Renal cortex interstitium (tissue), 11 donors: ENCODE data around the gene NPAS3. TPM values are rescaled to one million over a fixed set of nuclear protein-coding genes. Genes with fewer than 3 reads are reported as not detected.

Source experiments
- DNase-seq, 11 donors: peaks; one replicate each; pipeline ENCODE4 v3.0.0-alpha.2; 2013; ENCODE audit warnings: low read depth in 9 of 11, low spot score in 4 of 11; ENCODE audit errors: extremely low read depth in 1 of 11
- polyA plus RNA-seq, 3 donors: library from polyadenylated mRNA; unstranded; fragments of 120-200 nt; gene quantifications; one replicate each; pipeline ENCODE4 v1.2.1, GENCODE V29; 2013; ENCODE audit not compliant: insufficient read length in 3 of 3

Gene NPAS3
- polyA plus RNA-seq, 3 donors = 6.3 to 8.9 (median 8.7) TPM

- no peak for DNase-seq
These were observed 439.1 kb downstream of the NPAS3 start for GRCh38 chr14:33377596-33378390.

GRCh38 chr14:33381717-33382116, 443.0 kb downstream of the NPAS3 start:
- no peak for DNase-seq

GRCh38 chr14:33386140-33386539, 447.5 kb downstream of the NPAS3 start:
- DNase-seq = no peak

- no peak for DNase-seq
These were observed 448.1 kb downstream of the NPAS3 start for GRCh38 chr14:33386781-33387180.

GRCh38 chr14:33390335-33390734, 451.7 kb downstream of the NPAS3 start:
- no peak for DNase-seq

- peak in 6 of 11 donors; percentile 8 to 28 (median 12) for DNase-seq
These were observed 454.7 kb downstream of the NPAS3 start for GRCh38 chr14:33393231-33393894.

GRCh38 chr14:33393895-33394368, 455.3 kb downstream of the NPAS3 start:
- no peak for DNase-seq

- peak in 4 of 11 donors; percentile 3 to 12 (median 12) for DNase-seq
These were observed 462.6 kb downstream of the NPAS3 start for GRCh38 chr14:33401311-33401710.

- DNase-seq = no peak
These were observed 463.9 kb downstream of the NPAS3 start for GRCh38 chr14:33402604-33403003.

GRCh38 chr14:33404054-33404453, 465.4 kb downstream of the NPAS3 start:
- no peak for DNase-seq

GRCh38 chr14:33404964-33405574, 466.4 kb downstream of the NPAS3 start:
- no peak for DNase-seq

- no peak for DNase-seq
These were observed 468.1 kb downstream of the NPAS3 start for GRCh38 chr14:33406766-33407165.

- no peak for DNase-seq
These were observed 469.6 kb downstream of the NPAS3 start for GRCh38 chr14:33408291-33408690.

- DNase-seq = no peak
These were observed 473.8 kb downstream of the NPAS3 start for GRCh38 chr14:33412450-33412849.

- no peak for DNase-seq
These were observed 474.7 kb downstream of the NPAS3 start for GRCh38 chr14:33413381-33413780.

GRCh38 chr14:33414041-33414440, 475.4 kb downstream of the NPAS3 start:
- DNase-seq = no peak

GRCh38 chr14:33420051-33420627, 481.5 kb downstream of the NPAS3 start:
- no peak for DNase-seq

GRCh38 chr14:33430414-33431035, 491.8 kb downstream of the NPAS3 start:
- DNase-seq = no peak

GRCh38 chr14:33432407-33433023, 493.8 kb downstream of the NPAS3 start:
- DNase-seq = peak in 7 of 11 donors; percentile 6 to 31 (median 16)
